ENCODE measurements around the gene CYTH2.

- TF ChIP-seq CTCF (IDR thresholded peaks at IDR 0.05; ENCODE audit: insufficient read depth, low read length) (no peak), GABPA (IDR thresholded peaks at IDR 0.05; ENCODE audit: low read depth) (no peak), POLR2AphosphoS5 (IDR thresholded peaks at IDR 0.05; ENCODE audit: low read depth) (no peak)
Observed at GRCh38 chr19:48487948-48488347, 18.8 kb downstream of the CYTH2 start.
